Cardiac fibroblast (primary cell): ENCODE measurements around the gene MAN1C1.
A peak's percentile ranks its signal among the peaks of the same experiment; 100 is the strongest.

Source experiments
- DNase-seq, 2 donors: peaks; one replicate each; pipeline versions ENCODE4 v3.0.0 to v3.0.0-alpha.2; 2010; ENCODE audit warnings: low read depth in 2 of 2
- H3K4me3 ChIP-seq, 2 donors: replicated peaks in 1 of 2; 1 replicate in 1 of 2; 2 replicates in 1 of 2; pipeline ENCODE4 v1.5.1; 2011; ENCODE audit warnings: low read depth in 2 of 2, low read length in 2 of 2, mild to moderate bottlenecking in 2 of 2, moderate library complexity in 1 of 2
- TF ChIP-seq, protein P1 (sequence below): IDR thresholded peaks from one replicate; pipeline ENCODE4 v1.5.1; 2011; ENCODE audit warnings: low read depth, mild to moderate bottlenecking, low read length, inconsistent platforms

MAN1C1 gene

GRCh38 chr1:25806418-25806817 is 189.8 kb downstream of the MAN1C1 start:
- peak in 1 of 2 donors; percentile 76 for DNase-seq
- TF ChIP-seq, protein P1, sequence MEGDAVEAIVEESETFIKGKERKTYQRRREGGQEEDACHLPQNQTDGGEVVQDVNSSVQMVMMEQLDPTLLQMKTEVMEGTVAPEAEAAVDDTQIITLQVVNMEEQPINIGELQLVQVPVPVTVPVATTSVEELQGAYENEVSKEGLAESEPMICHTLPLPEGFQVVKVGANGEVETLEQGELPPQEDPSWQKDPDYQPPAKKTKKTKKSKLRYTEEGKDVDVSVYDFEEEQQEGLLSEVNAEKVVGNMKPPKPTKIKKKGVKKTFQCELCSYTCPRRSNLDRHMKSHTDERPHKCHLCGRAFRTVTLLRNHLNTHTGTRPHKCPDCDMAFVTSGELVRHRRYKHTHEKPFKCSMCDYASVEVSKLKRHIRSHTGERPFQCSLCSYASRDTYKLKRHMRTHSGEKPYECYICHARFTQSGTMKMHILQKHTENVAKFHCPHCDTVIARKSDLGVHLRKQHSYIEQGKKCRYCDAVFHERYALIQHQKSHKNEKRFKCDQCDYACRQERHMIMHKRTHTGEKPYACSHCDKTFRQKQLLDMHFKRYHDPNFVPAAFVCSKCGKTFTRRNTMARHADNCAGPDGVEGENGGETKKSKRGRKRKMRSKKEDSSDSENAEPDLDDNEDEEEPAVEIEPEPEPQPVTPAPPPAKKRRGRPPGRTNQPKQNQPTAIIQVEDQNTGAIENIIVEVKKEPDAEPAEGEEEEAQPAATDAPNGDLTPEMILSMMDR: no peak
- H3K4me3 ChIP-seq: no peak overlapping the region

DNA sequence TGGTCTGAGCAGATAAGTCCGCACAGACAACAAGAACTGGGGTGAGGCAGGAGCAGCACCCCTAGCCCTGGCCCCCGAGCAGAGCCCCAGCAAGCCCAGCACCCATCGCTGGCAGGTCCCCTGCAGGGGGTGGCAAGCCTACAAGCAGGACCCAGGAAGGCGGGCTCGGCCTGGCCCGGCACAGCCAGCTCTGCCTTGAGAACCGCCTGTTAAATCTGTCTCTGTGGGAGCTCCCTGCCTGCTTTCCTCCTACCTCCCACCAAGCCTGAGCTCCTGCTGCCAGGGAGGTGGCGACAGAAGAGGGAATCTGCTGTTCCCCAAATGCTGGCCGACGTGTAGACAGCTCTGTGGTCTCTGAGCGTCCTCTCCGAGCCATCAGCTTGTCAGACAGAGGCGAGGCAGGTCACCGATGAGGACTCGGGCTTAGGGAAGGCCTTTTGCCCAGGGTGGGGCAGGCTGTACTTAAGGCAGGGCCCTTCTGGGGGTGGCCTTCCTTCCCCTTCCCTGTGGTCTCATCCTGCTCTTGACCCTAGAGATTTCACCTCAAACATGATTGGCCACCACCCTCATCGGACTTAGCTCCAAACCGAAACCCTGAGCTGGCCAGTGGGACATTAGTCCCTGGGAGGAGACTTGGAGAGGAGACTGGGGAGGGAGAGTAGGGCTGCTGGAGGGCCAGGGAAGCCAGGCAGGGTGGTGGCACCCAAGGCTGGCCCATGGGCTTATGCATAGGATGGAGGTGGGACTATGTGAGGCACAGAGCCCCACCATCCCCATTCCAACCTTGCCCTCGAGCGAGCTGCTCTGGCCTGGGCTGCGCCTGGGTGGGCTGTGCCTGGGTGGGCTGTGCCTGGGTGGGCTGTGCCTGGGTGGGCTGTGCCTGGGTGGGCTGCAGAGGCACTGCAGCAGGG is 191.1 kb downstream of the MAN1C1 start:
- TF ChIP-seq, protein P1: no peak
- no peak overlapping the region for H3K4me3 ChIP-seq
- no peak for DNase-seq

DNA sequence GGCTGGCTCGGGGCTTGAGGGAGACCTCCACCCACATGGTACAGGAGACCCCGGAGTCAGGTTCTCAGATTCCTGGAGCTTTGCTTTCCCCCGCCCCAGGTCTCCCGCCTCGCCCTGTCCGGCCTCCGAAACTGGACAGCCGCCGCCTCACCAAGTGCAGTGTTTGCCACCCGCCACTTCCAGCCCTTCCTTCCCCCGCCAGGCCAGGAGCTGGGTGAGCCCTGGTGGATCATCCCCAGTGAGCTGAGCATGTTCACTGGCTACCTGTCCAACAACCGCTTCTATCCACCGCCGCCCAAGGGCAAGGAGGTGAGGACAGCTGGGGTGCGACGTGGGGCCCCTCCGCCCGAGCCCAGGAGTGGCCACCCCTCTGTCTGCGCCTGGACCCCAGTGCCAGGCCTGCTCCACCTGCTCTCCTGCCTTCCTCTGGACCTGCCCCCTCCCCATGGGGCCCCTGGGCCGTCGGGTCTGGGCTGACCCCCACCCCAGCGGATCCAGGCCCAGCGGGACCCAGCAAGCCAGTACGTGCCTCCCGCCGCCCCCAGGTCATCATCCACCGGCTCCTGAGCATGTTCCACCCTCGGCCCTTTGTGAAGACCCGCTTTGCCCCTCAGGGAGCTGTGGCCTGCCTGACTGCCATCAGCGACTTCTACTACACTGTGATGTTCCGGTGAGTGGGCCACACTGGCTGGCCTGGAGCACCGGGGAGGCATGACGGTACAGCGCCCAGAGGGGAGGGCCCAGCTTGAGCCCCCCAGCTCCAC is 192.1 kb downstream of the MAN1C1 start:
- H3K4me3 ChIP-seq: no peak overlapping the region
- no peak for DNase-seq
- TF ChIP-seq, protein P1: no peak

GRCh38 chr1:25809283-25809926 is 192.8 kb downstream of the MAN1C1 start:
- H3K4me3 ChIP-seq: no peak overlapping the region
- TF ChIP-seq, protein P1: no peak
- DNase-seq: no peak

DNA sequence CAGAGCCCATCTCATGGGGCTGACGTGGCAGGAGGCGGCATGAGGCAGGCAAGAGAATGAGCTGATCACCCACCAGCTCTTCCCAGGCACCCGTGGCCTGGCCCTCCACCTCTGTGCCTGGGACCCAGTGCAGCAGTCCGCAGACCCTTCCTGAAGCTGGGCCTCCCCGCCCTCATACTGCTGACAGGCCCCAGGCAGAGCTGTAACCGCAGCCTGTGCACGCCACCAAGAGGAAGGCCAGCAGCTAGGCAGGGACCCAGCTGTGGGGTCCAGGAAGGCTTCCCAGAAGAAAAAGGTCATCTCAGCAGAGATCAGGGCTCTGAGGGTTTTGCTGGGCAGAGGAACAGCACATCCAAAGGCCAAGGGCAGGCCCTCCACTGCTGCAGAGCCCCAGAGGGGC is 193.3 kb downstream of the MAN1C1 start:
- no peak overlapping the region for H3K4me3 ChIP-seq
- TF ChIP-seq, protein P1: no peak
- DNase-seq: no peak

DNA sequence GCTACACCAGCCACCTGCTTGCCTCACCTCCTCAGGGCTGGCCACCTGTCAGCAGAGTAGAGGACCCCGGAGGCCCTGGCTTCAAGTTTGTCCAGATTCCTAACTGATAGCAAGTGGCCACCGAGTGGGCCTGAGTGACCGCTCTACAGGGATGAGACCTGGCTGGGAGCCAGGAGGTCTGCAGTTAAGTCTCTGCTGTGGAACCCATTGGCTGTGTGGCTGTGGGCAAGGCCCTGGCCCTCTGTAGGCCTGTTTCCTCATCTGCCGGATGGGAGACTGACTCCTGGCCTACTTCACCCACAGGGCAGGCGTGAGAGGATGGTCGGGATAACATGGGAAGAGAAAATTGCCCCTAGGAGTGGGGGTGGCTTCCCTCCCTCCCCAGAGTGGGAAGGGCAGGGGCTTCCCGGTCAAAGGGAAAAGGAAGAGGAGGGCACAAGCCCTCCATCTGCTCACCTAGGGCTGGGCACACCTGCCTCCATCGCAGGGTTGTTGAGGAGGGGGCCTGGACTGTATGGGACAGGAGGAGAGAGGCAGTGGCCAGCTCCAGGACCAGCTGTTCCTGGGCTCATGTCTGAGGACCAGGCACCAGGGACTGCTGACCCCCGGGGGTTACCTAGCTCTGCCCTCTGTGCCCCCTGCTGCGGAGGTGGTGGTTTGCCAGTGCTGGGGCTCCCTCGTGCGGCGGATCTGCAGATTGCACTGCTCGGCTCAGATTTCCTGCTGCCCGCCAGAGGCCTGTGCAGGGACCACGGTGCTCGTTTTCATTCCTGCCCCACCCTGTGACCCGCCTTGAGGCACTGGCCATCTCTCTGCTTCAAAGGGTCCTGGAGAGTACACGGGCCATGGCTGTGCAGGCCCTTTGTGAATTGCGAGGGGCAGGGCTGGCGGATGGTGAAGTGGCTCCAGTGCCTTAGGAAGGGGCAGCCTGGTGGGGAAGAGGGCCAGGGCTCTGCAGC is 194.0 kb downstream of the MAN1C1 start:
- no peak overlapping the region for H3K4me3 ChIP-seq
- peak; percentile 60 to 61 for DNase-seq
- TF ChIP-seq, protein P1: peak; percentile 90
